CD1c-positive myeloid dendritic cell (primary cell): ENCODE measurements around the gene LIN7C.
A peak's percentile ranks its signal among the peaks of the same experiment; 100 is the strongest.

Source experiments
- DNase-seq: peaks from one replicate; pipeline ENCODE4 v3.0.0-alpha.2; 2016; ENCODE audit errors: extremely low spot score

The LIN7C gene

DNA sequence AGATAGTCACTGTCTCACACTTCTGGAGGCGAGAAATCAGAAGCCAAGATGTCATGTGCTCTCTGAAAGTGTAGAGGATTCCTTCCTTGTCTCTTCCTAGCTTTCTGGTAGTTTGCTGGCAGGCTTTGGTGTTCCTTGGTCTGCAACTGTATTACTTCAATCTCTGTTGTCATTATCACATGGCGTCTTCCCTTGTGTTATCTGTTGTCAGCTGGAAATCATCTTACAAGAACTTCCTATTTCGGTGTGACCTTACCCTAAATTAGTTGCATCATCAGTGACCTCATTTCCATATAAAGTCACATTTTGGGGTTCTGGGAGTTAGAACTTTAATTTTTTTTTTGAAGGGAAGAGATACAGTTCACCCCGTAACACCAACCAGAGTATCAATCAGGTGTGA, 3.3 kb upstream of the LIN7C start:
- DNase-seq: peak; percentile 73

DNA sequence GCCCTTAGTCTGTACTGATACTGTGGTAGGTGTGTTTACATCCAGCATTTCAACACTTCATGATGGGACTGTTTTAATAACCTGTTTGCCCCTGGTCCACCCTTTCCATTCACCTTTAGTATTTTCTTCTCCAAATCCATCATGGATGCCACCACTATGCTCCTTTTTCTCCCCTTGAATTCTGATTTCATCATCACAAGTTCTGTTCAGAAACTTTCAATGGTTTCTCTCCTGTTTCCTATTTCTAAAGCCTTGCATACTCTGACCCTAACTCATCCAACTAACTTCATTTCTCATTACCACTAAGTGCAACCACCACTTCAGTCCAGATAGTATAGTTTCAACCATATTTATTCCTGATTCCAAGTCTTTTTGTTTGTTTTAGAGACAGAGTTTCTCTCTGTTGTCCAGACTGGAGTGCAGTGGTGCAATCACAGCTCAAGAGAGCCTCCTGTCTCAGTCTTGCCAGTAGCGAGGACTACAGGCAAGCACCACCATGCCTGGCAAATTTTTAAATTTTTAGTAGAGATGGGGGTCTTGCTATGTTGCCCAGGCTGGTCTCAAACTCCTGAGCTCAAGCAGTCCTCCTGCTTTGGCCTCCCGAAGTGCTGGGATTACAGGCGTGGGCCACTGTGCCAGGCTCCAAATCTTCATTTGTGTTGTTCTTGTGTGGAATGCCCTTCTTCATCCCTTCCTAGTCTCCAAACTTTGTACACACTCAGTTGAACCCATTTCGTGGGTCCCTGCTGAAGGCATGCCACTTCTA, 1.2 kb upstream of the LIN7C start:
- no peak for DNase-seq

DNA sequence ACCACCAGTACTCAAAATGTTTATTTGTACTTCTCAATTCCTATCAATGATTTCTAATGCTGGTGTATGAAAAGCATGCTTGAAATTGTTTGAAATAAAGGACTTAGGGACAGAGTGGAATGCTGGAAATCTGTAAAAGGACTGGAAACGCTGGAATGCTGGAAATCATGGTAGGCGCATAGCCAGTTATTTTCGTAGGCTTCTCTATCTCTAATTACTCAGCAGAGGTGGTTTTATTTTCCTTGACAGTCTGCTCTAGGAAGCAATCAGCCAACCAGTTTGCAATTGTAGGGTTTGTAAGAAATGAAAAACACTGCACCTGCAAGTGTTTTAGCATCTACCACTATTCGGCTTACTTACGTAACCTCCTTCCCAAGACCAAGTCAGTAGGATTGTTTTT, 788 bp downstream of the LIN7C start:
- no peak for DNase-seq

DNA sequence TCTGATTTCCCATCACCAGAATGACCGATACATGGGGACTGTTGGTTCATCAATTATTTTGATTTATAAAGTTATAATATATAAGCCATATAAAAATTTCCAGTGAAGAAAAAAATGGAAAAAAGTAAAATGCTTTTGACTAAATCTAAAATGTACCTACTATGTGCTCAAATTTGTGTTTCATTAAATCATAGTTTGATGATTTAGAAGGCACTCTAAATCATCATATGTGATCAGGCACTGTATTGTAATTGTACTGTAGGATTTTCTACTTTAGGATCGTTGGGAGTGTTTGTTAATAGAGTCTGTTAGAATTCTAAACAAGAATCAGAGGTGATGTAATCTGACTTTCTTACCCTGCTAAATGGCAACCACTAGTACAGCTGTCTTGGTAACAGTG, 2.4 kb downstream of the LIN7C start:
- no peak for DNase-seq

DNA sequence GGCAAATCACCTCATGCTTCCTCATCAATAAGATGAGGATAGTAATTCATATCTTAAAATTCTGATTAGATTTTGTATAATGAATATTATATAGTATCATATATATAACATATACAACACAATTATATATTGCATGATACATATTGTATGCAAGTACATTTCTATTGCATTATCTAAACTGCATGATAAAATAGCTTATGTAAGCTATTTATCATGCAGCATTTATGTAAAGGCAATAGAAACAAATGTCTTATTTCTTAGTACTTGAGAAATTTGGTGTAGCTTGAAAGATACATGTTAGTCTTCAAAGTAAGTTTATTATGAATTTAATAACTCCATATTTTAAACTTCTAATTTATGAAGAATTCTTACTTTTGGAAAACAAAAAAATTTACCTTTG, 5.5 kb downstream of the LIN7C start:
- DNase-seq: no peak

DNA sequence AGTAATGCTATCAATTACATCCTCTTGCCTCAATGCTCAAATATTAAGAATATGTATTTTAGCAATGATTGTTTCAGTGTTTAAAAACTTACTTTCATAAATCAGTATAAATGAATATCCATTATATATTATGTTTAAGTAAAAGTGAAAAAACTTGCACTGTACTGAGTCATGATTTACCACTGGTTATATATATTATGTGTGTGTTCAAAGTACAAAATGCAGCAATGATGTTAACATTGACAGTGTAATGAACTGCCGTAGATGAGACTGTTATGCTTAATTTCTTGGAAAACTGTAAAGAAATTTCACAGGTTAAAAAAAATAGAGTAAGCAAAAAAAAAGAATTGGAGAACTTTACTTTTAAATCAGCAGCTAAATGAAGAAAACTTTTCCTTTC, 8.7 kb downstream of the LIN7C start:
- no peak for DNase-seq

DNA sequence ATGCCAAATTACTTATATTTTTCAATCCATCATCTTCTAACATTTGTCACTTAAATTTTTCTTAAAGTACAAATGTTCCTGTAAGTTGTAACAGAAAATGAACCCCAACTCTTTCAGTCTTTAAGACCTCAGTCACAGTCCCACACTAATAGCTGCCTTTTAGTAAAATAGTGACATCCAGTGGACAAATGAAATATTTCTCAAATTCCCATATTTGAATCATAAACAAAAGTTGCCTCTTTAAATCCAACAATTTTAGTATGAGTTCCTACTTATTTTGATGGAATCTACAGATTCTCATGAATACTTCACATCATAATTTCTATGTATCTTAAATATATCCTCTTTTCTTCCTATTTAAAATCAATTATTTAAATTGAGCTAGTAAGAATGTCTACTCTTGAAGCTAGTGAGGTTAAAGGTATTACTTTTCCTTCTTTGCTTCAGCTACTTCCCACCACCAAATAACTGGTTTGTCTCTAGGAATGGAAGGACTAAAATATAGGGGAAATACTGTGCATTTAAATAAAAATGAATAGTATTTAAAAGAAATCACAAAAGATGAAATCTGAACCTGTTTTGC, 9.2 kb downstream of the LIN7C start:
- peak; percentile 41 for DNase-seq

DNA sequence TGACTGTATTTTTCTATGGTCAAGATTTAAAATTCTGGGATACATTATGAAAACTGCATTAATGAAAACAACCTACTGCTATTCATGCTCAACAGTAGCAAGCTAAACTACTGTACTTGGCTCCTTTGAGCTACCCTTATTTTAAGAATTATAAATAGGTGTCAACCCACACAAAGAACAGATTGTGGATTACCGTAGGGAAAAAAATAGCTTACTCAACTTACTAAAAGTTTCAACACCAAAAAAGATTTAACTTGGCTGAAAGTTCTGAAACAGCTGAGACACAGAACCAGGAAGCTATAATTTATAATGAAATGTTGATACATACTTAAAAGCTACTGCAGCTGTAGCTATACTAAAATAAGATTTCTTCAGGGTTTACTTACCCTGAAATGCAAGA, 10.1 kb downstream of the LIN7C start:
- DNase-seq: no peak

DNA sequence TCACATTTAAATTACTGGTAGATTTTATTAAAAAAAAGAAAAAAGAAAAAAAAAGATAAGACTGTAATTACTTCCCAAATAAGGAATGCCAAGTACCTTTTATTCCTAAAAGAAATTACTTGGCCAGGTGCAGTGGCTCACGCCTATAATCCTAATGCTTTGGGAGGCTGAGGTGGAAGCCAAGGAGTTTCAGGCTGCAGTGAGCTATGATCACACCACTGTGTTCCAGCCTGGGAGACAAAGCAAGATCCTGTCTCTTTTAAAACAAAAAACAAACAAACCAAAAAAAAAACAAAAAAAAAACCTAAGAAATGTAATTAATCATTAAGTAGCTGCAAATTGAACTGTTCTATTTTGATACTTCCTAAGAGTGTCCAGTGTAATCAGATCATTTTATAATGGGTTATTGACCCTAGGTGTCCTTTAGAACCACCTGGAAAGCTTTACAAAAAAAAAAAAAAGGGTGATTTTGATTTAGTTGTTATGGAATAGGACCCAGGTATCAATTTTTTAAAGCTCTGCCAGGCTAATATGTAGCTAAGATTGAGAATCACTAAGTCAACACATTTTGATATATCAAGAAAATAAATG, 10.8 kb downstream of the LIN7C start:
- DNase-seq: no peak

DNA sequence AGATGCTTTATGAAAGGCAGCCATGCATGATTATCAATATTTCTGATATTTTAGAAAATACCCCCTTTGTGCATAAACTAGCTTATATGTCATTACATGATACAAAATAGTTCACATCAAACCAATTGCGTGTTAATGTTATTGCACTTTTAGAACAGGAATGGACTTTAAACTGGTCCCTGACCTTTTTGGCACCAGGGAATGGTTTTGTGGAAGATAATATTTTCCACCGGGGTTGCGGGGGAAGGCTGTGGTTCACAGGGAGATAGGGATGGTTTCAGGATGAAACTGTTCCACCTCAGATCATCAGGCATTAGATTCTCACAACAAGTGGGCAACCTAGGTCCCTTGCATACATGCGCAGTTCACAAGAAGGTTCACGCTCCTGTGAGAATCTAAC, 17.5 kb downstream of the LIN7C start:
- no peak for DNase-seq

DNA sequence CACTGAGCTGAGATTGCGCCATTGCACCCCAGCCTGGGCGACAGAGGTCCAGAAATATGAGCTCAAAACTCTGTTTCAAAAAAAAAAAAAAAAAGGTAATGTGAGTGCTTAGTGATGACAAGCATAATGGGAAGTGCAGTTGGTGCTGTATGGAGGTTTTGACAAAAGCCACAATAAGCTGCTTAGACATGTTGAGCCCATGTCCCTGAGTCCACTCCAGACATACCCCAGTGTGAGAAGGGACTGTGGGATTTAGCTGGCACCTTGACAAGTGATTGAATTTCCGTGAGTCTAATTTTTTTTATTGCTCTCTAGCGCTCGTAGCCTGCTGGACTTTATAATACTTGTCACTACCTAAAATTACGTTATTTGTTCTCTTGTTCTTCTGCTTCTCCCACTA, 18.9 kb downstream of the LIN7C start:
- no peak for DNase-seq

DNA sequence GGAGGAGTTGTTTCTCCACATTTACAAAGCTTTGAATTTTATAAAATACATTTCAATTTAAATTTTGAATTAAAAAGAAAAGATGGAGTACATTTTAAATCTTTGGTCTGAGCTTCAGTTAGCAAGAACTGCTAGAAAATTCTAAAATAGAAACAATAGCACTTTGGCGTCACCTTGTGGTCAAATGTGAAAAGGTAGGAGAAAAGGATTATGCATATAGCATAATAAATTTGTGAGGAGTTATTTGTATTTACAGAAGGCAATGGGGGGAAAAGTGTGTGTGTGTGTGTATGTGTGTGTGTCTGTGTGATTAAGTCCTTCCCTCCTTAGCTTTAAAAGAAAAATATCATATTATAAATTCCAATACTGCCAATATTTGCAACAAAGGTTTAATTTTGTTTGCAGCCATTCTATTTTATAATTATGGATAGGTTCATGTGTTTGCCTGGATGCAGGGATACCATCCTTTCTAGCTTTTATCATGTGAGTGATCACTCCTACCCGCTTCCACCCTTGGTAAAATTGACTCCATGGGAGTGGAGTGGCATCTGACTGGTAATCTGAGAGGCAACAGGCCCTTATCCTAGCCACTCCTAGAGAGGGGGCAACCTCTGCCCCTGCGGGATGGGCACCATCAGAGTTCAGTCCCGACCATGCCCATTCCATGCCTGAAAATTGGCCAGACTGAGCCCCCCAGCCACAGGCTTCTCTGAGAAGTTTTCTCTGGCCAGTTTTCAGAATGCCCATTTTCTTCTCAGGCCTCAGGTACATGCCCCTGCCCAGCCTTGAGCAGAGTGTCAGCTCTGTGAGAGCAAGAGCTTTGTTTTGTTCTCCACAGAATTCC, 20.4 kb downstream of the LIN7C start:
- DNase-seq: peak; percentile 70

DNA sequence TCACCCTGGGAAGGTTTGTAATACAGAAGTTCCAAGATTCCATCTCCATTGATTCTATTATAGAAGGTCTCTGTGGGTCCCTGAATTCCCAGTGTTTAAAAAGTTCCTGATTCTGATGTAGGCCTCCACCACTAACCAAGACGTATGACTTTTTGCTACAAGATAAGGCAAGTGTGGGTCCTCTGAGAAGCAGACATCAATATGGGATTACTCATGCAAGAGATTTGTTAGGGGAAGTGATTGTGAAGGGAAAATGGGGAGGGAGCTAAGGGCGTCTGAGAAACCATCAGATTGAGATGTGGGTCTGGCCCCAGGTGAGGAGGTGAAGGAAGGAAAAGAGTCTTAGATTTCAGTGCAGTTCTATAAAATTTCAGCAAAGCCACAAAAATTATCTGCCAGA, 23.8 kb downstream of the LIN7C start:
- no peak for DNase-seq

DNA sequence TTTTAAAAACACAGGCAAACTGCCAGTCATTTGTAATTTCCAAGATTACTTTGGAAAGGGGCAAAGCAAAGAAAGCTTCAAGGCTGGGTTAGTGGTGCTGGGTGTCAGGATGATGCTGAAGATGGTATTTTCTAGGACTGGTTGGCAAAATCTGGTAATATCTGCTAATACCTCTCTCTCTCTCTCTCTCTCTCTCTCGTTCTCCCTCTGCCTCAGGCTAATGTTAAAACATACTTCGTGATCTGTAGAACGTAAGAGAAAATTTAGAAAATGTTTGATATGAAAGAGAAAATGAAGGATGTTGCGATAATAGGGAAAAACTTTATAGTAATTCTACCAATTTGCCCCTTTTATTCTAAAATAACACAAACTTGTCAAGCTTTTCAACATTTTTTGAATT, 24.6 kb downstream of the LIN7C start:
- no peak for DNase-seq

DNA sequence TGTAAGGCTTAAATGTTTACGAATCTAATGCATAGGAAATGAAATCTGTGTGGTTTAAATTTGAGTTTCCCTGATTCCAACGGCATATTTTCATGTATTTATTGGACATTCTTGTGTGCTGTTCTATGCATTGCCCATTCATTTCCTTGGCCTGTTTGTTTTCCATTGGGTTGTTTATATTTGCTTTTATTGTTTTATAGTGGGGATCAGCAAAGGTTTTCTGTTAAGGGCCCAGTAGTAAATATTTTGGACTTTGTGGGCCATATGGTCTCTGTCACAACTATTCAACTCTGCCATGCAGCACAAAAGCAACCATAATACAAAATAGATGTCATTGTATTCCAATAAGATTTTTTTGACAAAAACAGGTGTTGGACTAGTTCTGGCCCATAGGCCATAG, 28.7 kb downstream of the LIN7C start:
- no peak for DNase-seq

DNA sequence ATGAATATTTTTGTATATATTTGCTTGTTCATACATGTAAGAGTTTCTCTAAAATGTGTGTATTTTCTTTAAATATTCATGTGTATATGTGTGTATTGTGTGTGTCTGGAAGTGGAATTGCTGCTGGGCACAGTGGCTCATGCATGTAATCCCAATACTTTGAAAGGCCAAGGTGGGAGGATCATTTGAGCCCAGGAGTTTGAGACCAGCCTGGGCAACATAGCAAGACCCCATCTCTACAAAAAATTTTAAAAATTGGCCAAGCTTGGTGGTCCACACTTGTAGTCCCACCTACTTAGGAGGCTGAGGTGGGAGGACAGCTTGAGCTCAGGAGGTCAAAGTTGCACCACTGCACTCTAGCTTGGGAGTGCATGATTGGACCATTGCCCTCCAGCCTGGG, 29.3 kb downstream of the LIN7C start:
- no peak for DNase-seq

DNA sequence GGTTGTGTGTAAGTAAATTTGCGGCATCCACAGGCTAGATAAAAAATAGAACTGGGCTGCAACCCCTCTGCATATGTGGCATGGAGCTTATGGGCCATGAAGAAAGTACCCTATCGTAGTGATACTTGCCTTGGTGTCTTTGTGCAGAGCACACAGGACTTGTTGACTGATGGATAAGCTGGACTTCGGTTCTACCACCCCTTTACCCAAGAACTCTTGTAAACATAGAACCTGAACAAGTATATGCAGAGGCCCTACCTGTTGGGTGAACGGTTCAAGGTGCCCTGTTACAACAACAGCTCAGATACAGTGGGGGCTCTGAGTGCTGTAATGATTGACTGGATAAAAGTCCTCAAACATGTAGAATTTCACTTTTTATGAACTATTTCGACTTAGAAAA, 30.9 kb downstream of the LIN7C start:
- no peak for DNase-seq

DNA sequence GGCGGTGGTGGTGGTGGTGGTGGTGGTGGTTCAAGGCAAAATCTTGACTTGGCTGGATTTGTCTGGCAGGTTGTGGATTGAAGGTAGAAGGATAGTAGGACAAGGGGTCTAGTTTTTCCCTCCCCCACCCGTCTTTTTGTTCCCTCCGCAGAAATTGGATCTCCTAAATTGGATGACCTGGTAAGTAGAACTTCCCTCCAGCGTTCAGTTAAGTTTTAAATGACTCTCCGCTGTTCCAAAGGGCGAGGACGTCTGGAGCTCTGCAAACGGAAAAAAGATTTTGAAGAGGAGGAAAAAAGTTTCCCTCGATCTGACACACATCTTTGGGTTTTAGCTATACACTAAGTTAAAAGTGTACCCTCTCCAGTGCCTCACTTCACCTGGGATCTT, 33.6 kb downstream of the LIN7C start:
- DNase-seq: no peak

DNA sequence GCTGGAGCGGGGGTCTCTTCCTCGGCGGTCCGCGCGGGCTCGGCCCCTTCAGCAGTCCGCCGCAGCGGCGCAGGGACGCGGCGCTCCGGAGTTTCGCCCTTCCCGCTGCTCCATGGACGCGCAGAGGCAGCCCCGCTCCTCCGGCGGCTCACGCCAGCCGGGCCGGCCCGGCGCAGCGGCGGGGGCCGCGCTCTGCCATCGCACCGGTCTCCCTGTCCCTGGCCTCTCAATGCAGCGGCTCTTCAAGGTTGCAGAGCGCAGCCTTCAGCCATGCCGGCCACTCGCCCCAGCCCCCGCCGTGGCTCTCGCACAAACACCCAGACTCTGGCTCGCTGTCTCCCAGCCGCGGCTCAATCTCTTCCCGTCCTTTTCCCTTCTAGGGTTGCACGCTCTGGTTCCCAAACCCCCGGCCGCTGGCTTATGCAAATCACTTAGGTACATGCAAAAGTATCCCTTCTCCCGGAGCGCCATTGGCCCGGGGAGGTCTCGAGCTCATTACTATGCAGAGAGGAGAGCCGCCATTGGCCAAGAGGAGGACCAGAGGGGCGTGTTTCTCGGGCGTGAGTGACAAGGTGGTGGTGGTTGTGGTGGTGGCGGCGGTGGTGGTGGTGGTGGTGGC, 34.1 kb downstream of the LIN7C start, which contains the start of gene LGR4:
TSS of gene LGR4 (minus strand) at position 393 of the 619 bp plus-strand sequence. CDS start 488 bp downstream, outside the sequence.
- peak; percentile 76 for DNase-seq

DNA sequence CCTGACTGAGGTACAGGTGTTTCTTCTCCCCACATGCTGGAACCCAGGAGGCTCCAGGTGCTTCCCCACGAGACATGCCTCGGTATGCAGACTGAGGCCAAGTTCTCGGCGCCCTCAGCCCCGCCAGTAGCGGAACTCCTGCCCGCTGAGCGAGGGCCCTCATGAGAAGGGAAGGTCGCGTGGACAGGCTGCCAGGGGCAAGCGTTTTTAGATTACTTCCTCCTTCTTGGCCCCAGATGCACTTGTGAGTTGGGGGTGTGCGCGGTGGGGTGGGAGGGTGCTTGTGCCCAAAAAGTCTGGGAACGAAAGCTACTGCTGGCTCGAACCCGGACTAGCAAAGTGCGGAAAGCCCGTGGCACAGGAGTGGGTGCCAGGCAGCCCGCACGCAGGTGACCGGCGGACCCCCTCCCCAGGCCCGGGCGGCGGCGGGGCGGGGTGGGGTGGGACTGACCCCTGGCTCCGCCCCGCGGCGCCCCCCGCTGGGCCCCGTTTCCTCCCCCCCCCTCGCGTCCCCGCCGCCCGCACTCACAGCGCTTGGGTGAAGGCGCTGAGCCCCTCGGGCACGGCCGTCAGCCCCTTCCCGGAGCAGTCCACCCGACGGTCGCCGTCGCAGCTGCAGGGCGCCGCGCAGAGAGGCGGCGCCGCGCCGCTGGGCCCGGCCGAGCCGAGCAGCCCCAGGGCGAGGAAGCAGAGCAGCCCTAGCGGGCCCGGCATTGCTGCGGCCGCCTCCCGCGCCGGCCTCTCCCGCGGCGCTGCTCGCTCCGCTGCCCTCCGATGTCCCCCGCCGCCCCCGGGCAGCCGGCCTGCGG, 34.8 kb downstream of the LIN7C start:
- peak; percentile 51 for DNase-seq
